AG10803 (cell line): ENCODE data around the gene AHI1.

Experiments used
- DNase-seq: peaks from one replicate; pipeline ENCODE4 v3.0.0; 2010; ENCODE audit warnings: low read depth
- H3K4me3 ChIP-seq: 2 replicates; pipeline ENCODE4 v1.5.1; 2011; ENCODE audit warnings: mild to moderate bottlenecking, low read length, control low read depth
- TF ChIP-seq, protein P1 (sequence below): conservative IDR thresholded peaks from 2 replicates; pipeline ENCODE4 v1.5.1; 2011; ENCODE audit warnings: mild to moderate bottlenecking, low read length, control low read depth, inconsistent platforms

Gene AHI1

DNA sequence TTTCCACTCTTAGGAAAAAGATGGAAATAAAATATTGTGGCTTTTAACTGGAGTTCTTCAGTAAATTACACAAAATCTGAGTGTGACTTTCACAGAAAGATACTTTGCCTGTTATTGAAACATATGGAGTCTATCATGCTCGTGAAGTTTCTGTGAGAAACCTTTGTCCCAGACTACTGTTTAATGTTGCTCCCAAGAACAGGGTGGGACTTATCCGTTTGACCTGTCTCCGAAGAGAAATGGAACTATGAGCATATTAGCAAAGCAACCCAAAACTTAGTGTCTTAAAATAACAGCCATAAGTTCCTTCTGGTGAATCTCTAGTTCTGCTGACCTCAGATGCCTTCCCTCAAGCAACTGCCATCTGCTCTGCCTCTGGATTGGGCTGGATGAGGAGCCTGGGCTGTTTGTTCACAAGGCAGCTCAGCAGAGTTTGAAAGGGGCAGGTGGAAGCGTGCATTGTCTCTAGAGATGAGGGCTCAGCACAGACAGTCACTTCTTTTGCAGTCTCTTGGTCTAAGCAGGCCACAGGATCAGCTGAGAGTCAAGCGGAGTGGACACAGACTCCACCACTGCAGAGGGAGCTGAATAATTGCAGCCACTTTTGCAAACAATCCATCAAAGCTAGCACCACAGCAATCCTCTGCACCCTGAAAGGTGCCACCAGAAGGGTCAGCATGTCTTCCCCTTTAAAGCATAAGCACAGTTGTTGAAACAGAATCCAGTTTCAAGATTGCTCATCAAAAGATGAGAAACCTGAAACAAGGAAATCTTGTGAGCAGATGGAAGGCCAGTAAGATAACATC lies 263.7 kb downstream of the AHI1 start:
- no peak for DNase-seq
- no peak overlapping the region for H3K4me3 ChIP-seq
- TF ChIP-seq, protein P1, sequence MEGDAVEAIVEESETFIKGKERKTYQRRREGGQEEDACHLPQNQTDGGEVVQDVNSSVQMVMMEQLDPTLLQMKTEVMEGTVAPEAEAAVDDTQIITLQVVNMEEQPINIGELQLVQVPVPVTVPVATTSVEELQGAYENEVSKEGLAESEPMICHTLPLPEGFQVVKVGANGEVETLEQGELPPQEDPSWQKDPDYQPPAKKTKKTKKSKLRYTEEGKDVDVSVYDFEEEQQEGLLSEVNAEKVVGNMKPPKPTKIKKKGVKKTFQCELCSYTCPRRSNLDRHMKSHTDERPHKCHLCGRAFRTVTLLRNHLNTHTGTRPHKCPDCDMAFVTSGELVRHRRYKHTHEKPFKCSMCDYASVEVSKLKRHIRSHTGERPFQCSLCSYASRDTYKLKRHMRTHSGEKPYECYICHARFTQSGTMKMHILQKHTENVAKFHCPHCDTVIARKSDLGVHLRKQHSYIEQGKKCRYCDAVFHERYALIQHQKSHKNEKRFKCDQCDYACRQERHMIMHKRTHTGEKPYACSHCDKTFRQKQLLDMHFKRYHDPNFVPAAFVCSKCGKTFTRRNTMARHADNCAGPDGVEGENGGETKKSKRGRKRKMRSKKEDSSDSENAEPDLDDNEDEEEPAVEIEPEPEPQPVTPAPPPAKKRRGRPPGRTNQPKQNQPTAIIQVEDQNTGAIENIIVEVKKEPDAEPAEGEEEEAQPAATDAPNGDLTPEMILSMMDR, result no peak
